CD4-positive, alpha-beta memory T cell (primary cell): ENCODE data around the gene LRRFIP2. TPM values are rescaled to one million over a fixed set of nuclear protein-coding genes. Genes with fewer than 3 reads are reported as not detected.

Experiments
- polyA plus RNA-seq, 2 donors: library from polyadenylated mRNA; unstranded; fragments of 300-500 nt; fragmentation: Illumina TruSeq; gene quantifications; one replicate each; pipeline ENCODE4 v1.2.3, GENCODE V29; 2021
- total RNA-seq, 2 experiments: library from RNA; stranded (reverse); gene quantifications; one replicate each; pipeline ENCODE4 v1.2.3, GENCODE V29; 2021

Gene LRRFIP2
- total and polyA plus RNA-seq, 4 experiments from 2014 or later, result 8.2 to 29.6 (median 22.0) TPM

Other genes with a start within 250 kb of the LRRFIP2 start
- gene TRANK1, start 229.5 kb downstream of the LRRFIP2 start, total RNA-seq, result 100 to 1,000 TPM; 151 to 155 TPM
- 10 to 100 TPM in 1 of 2 donors, 1 to 10 TPM in 1; 9.6 to 43.9 TPM for gene TRANK1, start 229.5 kb downstream of the LRRFIP2 start, polyA plus RNA-seq
- gene EPM2AIP1, start 181.5 kb downstream of the LRRFIP2 start, total RNA-seq, result 10 to 100 TPM; 46.3 to 47.0 TPM
- 10 to 100 TPM in 1 of 2 donors, 1 to 10 TPM in 1; 9.1 to 10.0 TPM for gene EPM2AIP1, start 181.5 kb downstream of the LRRFIP2 start, polyA plus RNA-seq
- 10 to 100 TPM; 30.3 to 33.8 TPM for gene MLH1, start 181.1 kb downstream of the LRRFIP2 start, total RNA-seq
- gene MLH1, start 181.1 kb downstream of the LRRFIP2 start, polyA plus RNA-seq, result 10 to 100 TPM; 15.6 to 18.9 TPM
- gene GOLGA4, start 68.7 kb upstream of the LRRFIP2 start, total RNA-seq, result 10 to 100 TPM; 66.6 to 75.7 TPM
- gene GOLGA4, start 68.7 kb upstream of the LRRFIP2 start, polyA plus RNA-seq, result 10 to 100 TPM in 1 of 2 donors, 1 to 10 TPM in 1; 2.4 to 39.5 TPM